NCI-H1105 treated with DMSO at 0.1 percent for 48 hours (cell line): Measurements from ENCODE around the gene DAPK1.
"Not testable (repeated sequence)": the region's sequence is repeated elsewhere in the genome, so short reads cannot be mapped to it uniquely, and the experiment has no call there.

ENCODE experiments used
- DNase-seq: peaks from one replicate; lab custom pipeline; 2025; lab: John Stamatoyannopoulos, UW

The DAPK1 gene

DNA sequence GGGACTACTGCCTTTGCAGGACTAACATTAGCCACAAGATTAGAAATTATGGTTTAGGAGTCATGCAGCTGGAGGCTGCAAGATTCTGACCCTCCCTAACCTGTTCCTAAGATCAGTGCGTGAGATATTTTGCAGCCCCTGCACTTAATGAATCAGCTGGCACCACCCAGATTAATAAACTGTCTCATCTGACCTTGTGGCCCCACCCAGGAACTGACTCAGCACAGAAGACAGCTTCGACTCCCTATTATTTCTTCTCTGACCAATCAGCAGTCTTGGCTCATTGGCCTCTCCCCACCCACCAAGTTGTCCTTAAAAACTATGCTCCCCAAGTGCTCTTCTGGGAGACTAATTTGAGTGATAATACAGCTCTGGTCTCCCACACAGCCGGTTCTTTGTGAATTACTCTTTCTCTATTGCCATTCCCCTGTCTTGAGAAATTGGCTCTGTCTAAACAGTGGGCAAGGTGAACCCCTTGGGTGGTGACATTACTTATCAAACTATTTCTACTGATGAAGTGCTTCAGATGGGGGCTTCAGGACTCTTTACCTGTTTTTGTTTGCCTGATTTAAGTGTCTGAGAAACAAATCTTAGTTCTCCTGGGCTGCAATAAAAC lies 245.3 kb downstream of the DAPK1 start:
- no peak for DNase-seq

- DNase-seq, result not testable (repeated sequence)
These were observed 246.6 kb downstream of the DAPK1 start for GRCh38 chr9:87744247-87744646.

GRCh38 chr9:87746186-87746585 lies 248.5 kb downstream of the DAPK1 start:
- no peak for DNase-seq

DNA sequence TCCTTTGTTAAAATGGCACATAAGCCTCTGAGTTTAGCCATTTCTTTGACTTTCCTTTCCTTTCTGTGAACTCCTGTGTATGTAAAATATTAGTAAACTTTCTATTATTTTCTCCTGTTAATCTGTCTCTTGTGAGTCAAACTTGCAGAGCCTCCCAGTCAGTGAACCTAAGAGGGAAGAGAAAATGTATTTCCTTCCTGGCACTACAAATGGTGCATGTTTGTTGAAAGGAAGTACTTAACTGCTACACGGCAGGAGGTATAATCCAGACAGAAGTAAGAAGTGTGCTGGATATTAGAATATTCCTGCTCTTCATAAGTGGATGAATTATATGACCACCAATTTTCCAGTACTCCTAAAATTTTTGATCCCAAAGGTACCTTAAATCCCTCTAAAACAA lies 251.2 kb downstream of the DAPK1 start:
- DNase-seq, result no peak

DNA sequence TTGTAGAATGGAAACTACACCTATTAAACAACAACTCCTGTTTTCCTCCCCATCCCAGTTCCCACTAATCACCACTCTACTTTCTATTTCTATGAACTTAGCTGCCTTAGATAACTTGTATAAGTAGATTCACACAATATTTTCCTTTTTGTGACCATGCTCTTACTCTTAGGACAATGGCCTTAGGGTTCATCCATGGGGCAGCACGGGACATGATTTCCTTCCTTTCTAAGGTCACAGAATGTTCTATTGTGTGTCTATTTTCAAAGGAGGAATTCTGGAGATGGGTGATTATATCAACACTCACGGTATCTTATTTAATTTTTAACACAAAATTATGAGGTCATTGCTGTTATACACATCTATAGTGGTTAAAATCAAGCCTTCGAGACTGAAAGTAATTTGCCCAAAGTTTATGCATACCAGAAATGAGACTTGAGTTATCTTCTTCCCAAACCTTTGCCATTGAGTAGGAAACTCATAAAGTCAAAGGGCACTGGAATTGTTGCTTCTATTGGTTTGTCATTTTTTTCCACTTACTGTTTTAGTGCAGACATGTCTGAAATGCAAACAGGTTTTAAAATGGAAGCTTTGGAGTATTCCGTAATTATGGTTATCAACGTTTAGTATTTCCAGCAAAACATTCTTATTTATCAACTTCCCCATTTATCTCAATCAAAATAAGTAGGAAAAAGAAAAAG lies 251.8 kb downstream of the DAPK1 start:
- DNase-seq, result no peak

GRCh38 chr9:87750726-87751125 lies 253.1 kb downstream of the DAPK1 start:
- DNase-seq, result no peak

DNA sequence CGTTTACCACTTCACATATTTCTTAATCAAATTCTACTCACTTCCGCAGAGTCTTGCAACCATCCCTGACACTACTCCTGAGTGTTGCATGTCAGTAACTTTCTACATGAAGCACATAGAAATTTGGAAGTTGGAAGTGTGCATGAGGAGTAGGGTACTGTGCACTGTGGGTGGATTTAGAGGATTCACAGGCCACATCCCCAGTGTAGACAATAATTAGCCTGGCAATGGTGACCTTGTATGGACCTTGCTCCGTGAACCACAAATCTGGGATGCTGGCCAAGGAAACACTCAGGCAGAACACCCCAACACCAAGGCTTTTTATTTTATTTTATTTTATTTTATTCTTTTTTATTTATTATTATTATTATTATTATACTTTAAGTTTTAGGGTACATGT lies 253.8 kb downstream of the DAPK1 start:
- DNase-seq, result no peak

DNA sequence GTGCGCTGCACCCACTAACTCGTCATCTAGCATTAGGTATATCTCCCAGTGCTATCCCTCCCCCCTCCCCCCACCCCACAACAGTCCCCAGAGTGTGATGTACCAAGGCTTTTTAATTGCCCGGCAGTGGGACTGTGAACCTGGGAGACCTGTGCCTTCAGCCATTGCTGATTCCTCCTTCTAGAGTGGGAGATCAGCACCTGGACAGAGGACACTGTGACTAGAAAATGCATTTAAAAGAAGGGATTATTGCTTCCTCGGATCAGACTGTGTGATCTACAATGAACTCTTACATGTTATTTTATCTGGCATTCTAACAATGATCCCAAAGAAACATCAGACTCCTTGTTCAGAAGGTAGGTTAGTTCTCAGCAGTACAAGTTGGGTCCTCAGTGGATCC lies 254.2 kb downstream of the DAPK1 start:
- no peak for DNase-seq

- DNase-seq, result no peak
These were observed 255.6 kb downstream of the DAPK1 start for GRCh38 chr9:87753313-87753712.
